GM23338 (cell line): ENCODE measurements around the gene PGBD5.

Experiments used
- CREB1 ChIP-seq: fragments of 250-450 bp; sonication (Bioruptor Pico); IDR thresholded peaks from 2 replicates; pipeline ENCODE4 v1.5.0; 2020; ENCODE audit warnings: low read depth, mild to moderate bottlenecking, moderate library complexity
- EZH2 ChIP-seq: fragments of 200-600 bp; sonication (generic); IDR thresholded peaks from one replicate; pipeline ENCODE4 v1.8.0; 2017; ENCODE audit warnings: antibody characterized with exemption, mild to moderate bottlenecking, low read depth; ENCODE audit not compliant: unreplicated experiment
- EZH2phosphoT487 ChIP-seq: fragments of 200-600 bp; sonication (generic); IDR thresholded peaks from one replicate; pipeline ENCODE4 v1.8.1; 2018; ENCODE audit warnings: antibody characterized with exemption; ENCODE audit not compliant: unreplicated experiment
- JUNB ChIP-seq: IDR thresholded peaks from one replicate; pipeline ENCODE4 v1.6.1; 2016; ENCODE audit warnings: antibody characterized with exemption; ENCODE audit not compliant: unreplicated experiment
- POLR2AphosphoS5 ChIP-seq: IDR thresholded peaks from 2 replicates; pipeline ENCODE4 v1.6.1; 2016; ENCODE audit warnings: antibody characterized with exemption, low read depth
- STAT1 ChIP-seq: IDR thresholded peaks from one replicate; pipeline ENCODE4 v1.6.1; 2016; ENCODE audit warnings: antibody characterized with exemption; ENCODE audit not compliant: unreplicated experiment
- ZNF331 ChIP-seq: fragments of 250-450 bp; sonication (Bioruptor Pico); IDR thresholded peaks from 2 replicates; pipeline ENCODE4 v1.5.0; 2020; ENCODE audit warnings: low read depth, mild to moderate bottlenecking, moderate library complexity
- TF ChIP-seq, protein P1 (sequence below), 2 experiments: fragments of 200-600 bp in 1 of 2; sonication (generic) in 1 of 2; conservative IDR thresholded peaks; 2 replicates each; pipeline versions ENCODE4 v1.5.1 to v1.6.1; 2016 to 2017; ENCODE audit warnings: antibody characterized with exemption in 2 of 2, low read depth in 2 of 2, mild to moderate bottlenecking in 2 of 2, moderate library complexity in 1 of 2
- TF ChIP-seq, protein P2 (sequence below): IDR thresholded peaks from one replicate; pipeline ENCODE4 v1.6.1; 2018; ENCODE audit warnings: antibody characterized with exemption; ENCODE audit not compliant: unreplicated experiment
- TF ChIP-seq, protein P3 (sequence below): fragments of 250-450 bp; sonication (Bioruptor Pico); IDR thresholded peaks from 2 replicates; pipeline ENCODE4 v1.5.0; 2020; ENCODE audit warnings: mild to moderate bottlenecking, moderate library complexity

- TF ChIP-seq, protein P1, sequence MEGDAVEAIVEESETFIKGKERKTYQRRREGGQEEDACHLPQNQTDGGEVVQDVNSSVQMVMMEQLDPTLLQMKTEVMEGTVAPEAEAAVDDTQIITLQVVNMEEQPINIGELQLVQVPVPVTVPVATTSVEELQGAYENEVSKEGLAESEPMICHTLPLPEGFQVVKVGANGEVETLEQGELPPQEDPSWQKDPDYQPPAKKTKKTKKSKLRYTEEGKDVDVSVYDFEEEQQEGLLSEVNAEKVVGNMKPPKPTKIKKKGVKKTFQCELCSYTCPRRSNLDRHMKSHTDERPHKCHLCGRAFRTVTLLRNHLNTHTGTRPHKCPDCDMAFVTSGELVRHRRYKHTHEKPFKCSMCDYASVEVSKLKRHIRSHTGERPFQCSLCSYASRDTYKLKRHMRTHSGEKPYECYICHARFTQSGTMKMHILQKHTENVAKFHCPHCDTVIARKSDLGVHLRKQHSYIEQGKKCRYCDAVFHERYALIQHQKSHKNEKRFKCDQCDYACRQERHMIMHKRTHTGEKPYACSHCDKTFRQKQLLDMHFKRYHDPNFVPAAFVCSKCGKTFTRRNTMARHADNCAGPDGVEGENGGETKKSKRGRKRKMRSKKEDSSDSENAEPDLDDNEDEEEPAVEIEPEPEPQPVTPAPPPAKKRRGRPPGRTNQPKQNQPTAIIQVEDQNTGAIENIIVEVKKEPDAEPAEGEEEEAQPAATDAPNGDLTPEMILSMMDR (conservative IDR thresholded peaks at IDR 0.05; ENCODE audit: low read depth in 2 of 2), result no peak
- TF ChIP-seq EZH2 (no peak), POLR2AphosphoS5 (no peak), CREB1 (CRISPR knock-in tag) (no peak), EZH2phosphoT487 (no peak), JUNB (no peak), STAT1 (no peak), ZNF331 (no peak)
- TF ChIP-seq, protein P2, sequence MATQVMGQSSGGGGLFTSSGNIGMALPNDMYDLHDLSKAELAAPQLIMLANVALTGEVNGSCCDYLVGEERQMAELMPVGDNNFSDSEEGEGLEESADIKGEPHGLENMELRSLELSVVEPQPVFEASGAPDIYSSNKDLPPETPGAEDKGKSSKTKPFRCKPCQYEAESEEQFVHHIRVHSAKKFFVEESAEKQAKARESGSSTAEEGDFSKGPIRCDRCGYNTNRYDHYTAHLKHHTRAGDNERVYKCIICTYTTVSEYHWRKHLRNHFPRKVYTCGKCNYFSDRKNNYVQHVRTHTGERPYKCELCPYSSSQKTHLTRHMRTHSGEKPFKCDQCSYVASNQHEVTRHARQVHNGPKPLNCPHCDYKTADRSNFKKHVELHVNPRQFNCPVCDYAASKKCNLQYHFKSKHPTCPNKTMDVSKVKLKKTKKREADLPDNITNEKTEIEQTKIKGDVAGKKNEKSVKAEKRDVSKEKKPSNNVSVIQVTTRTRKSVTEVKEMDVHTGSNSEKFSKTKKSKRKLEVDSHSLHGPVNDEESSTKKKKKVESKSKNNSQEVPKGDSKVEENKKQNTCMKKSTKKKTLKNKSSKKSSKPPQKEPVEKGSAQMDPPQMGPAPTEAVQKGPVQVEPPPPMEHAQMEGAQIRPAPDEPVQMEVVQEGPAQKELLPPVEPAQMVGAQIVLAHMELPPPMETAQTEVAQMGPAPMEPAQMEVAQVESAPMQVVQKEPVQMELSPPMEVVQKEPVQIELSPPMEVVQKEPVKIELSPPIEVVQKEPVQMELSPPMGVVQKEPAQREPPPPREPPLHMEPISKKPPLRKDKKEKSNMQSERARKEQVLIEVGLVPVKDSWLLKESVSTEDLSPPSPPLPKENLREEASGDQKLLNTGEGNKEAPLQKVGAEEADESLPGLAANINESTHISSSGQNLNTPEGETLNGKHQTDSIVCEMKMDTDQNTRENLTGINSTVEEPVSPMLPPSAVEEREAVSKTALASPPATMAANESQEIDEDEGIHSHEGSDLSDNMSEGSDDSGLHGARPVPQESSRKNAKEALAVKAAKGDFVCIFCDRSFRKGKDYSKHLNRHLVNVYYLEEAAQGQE, result no peak
- TF ChIP-seq, protein P3, sequence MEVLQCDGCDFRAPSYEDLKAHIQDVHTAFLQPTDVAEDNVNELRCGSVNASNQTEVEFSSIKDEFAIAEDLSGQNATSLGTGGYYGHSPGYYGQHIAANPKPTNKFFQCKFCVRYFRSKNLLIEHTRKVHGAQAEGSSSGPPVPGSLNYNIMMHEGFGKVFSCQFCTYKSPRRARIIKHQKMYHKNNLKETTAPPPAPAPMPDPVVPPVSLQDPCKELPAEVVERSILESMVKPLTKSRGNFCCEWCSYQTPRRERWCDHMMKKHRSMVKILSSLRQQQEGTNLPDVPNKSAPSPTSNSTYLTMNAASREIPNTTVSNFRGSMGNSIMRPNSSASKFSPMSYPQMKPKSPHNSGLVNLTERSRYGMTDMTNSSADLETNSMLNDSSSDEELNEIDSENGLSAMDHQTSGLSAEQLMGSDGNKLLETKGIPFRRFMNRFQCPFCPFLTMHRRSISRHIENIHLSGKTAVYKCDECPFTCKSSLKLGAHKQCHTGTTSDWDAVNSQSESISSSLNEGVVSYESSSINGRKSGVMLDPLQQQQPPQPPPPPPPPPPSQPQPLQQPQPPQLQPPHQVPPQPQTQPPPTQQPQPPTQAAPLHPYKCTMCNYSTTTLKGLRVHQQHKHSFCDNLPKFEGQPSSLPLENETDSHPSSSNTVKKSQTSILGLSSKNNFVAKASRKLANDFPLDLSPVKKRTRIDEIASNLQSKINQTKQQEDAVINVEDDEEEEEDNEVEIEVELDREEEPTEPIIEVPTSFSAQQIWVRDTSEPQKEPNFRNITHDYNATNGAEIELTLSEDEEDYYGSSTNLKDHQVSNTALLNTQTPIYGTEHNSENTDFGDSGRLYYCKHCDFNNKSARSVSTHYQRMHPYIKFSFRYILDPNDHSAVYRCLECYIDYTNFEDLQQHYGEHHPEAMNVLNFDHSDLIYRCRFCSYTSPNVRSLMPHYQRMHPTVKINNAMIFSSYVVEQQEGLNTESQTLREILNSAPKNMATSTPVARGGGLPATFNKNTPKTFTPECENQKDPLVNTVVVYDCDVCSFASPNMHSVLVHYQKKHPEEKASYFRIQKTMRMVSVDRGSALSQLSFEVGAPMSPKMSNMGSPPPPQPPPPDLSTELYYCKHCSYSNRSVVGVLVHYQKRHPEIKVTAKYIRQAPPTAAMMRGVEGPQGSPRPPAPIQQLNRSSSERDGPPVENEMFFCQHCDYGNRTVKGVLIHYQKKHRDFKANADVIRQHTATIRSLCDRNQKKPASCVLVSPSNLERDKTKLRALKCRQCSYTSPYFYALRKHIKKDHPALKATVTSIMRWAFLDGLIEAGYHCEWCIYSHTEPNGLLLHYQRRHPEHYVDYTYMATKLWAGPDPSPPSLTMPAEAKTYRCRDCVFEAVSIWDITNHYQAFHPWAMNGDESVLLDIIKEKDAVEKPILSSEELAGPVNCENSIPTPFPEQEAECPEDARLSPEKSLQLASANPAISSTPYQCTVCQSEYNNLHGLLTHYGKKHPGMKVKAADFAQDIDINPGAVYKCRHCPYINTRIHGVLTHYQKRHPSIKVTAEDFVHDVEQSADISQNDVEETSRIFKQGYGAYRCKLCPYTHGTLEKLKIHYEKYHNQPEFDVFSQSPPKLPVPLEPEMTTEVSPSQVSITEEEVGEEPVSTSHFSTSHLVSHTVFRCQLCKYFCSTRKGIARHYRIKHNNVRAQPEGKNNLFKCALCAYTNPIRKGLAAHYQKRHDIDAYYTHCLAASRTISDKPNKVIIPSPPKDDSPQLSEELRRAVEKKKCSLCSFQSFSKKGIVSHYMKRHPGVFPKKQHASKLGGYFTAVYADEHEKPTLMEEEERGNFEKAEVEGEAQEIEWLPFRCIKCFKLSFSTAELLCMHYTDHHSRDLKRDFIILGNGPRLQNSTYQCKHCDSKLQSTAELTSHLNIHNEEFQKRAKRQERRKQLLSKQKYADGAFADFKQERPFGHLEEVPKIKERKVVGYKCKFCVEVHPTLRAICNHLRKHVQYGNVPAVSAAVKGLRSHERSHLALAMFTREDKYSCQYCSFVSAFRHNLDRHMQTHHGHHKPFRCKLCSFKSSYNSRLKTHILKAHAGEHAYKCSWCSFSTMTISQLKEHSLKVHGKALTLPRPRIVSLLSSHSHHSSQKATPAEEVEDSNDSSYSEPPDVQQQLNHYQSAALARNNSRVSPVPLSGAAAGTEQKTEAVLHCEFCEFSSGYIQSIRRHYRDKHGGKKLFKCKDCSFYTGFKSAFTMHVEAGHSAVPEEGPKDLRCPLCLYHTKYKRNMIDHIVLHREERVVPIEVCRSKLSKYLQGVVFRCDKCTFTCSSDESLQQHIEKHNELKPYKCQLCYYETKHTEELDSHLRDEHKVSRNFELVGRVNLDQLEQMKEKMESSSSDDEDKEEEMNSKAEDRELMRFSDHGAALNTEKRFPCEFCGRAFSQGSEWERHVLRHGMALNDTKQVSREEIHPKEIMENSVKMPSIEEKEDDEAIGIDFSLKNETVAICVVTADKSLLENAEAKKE (CRISPR knock-in tag), result no peak
Observed at GRCh38 chr1:230400007-230400344, 26.2 kb downstream of the PGBD5 start.
